ENCODE measurements around the gene ATP1A4.
"Not testable (repeated sequence)": the region's sequence is repeated elsewhere in the genome, so short reads cannot be mapped to it uniquely, and the experiment has no call there.

Gene ATP1A4

DNA sequence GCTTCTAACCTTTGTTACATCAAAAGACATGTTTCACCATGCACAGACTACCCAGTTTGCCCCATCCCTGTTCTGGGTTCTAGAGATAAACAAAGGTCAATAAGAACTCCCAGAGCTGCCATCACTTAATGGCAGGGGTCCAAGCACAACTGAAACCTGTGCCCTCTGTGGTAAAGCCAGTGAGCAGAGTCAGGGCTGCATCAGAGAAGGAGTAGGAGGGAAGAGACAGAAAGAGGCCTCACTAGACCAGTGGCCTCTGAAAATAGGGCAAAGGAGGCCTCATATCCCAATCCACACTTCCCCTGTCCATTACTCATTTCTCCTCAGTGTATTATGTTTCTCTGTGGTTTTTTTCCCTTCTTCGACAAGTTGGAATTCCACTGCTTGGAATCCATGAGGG is 25.7 kb upstream of the ATP1A4 start:
- CTCF ChIA-PET = interaction anchor here (0.9 to 4.4 kb wide), 6 partner anchors 9 to 95 kb away, joined by 3 to 23 read pairs (median 5); no protein-coding TSS in a partner anchor

DNA sequence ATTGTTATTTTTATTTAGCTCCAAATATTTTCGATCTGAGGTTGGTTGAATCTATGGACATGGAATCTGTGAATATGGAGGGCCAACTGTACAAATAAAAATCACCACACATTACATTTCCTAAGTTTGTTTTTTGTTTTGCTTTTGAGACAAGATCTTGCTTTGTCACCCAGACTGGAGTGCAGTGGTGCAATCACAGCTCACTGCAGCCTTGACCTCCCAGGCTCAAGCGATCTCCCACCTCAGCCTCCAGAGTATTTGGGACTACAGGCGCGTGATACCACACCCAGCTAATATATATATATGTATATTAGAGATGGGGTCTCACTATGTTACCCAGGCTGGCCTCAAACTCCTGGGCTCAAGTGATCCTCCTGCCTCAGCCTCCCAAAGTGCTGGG is 25.1 kb upstream of the ATP1A4 start:
- DNase-seq (ENCODE audit: low read depth, low spot score); H3K4me3 ChIP-seq (ENCODE audit: low read depth, low read length); POLR2A ChIA-PET: not testable (repeated sequence)
- CTCF ChIA-PET = interaction anchor here (0.9 to 4.4 kb wide), 5 partner anchors 9 to 94 kb away, joined by 3 to 23 read pairs (median 5); no protein-coding TSS in a partner anchor

More for the DNA sequence above, 25.7 kb upstream of the ATP1A4 start:
- DNase-seq (ENCODE audit: low read depth, low spot score) = no peak
- TF ChIP-seq, protein P1, sequence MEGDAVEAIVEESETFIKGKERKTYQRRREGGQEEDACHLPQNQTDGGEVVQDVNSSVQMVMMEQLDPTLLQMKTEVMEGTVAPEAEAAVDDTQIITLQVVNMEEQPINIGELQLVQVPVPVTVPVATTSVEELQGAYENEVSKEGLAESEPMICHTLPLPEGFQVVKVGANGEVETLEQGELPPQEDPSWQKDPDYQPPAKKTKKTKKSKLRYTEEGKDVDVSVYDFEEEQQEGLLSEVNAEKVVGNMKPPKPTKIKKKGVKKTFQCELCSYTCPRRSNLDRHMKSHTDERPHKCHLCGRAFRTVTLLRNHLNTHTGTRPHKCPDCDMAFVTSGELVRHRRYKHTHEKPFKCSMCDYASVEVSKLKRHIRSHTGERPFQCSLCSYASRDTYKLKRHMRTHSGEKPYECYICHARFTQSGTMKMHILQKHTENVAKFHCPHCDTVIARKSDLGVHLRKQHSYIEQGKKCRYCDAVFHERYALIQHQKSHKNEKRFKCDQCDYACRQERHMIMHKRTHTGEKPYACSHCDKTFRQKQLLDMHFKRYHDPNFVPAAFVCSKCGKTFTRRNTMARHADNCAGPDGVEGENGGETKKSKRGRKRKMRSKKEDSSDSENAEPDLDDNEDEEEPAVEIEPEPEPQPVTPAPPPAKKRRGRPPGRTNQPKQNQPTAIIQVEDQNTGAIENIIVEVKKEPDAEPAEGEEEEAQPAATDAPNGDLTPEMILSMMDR (IDR thresholded peaks at IDR 0.05; ENCODE audit: insufficient read depth, low read length, missing control alignments) = no peak
- no peak overlapping the region for H3K4me3 ChIP-seq (ENCODE audit: low read depth, low read length)
- POLR2A ChIA-PET = no interaction called here

GRCh38 chr1:160127381-160127780 is 24.0 kb upstream of the ATP1A4 start:
- POLR2A ChIA-PET = no interaction called here
- no peak for DNase-seq (ENCODE audit: low read depth, low spot score)
- TF ChIP-seq, protein P1 (IDR thresholded peaks at IDR 0.05; ENCODE audit: insufficient read depth, low read length, missing control alignments) = no peak
- H3K4me3 ChIP-seq (ENCODE audit: low read depth, low read length) = no peak overlapping the region
- CTCF ChIA-PET = interaction anchor here (0.9 to 1.2 kb wide), 4 partner anchors 10 to 91 kb away, joined by 3 to 7 read pairs (median 4); no protein-coding TSS in a partner anchor

GRCh38 chr1:160127865-160128523 is 23.4 kb upstream of the ATP1A4 start:
- DNase-seq (ENCODE audit: low read depth, low spot score) = no peak
- POLR2A ChIA-PET = no interaction called here
- CTCF ChIA-PET = interaction anchor here (0.6 to 1.2 kb wide), 5 partner anchors 11 to 124 kb away, joined by 3 to 7 read pairs (median 4); no protein-coding TSS in a partner anchor
- no peak overlapping the region for H3K4me3 ChIP-seq (ENCODE audit: low read depth, low read length)
- TF ChIP-seq, protein P1 (IDR thresholded peaks at IDR 0.05; ENCODE audit: insufficient read depth, low read length, missing control alignments) = no peak

- DNase-seq (ENCODE audit: low read depth, low spot score) = no peak
- ChIA-PET CTCF (interaction anchor here (1.2 to 2.2 kb wide), 2 partner anchors 28 to 90 kb away, joined by 3 to 8 read pairs; no protein-coding TSS in a partner anchor), POLR2A (no interaction called here)
- TF ChIP-seq, protein P1 (IDR thresholded peaks at IDR 0.05; ENCODE audit: insufficient read depth, low read length, missing control alignments) = no peak
- H3K4me3 ChIP-seq (ENCODE audit: low read depth, low read length) = no peak overlapping the region
Measured at GRCh38 chr1:160128636-160129035, 22.8 kb upstream of the ATP1A4 start.

GRCh38 chr1:160129046-160129445 is 22.4 kb upstream of the ATP1A4 start:
- CTCF ChIA-PET = interaction anchor here (2.2 kb wide), 1 partner anchor 28 kb away, joined by 8 read pairs; no protein-coding TSS in a partner anchor
- no peak overlapping the region for H3K4me3 ChIP-seq (ENCODE audit: low read depth, low read length)
- no peak for DNase-seq (ENCODE audit: low read depth, low spot score)
- TF ChIP-seq, protein P1 (IDR thresholded peaks at IDR 0.05; ENCODE audit: insufficient read depth, low read length, missing control alignments) = no peak
- POLR2A ChIA-PET = no interaction called here

Data from AG04449 (cell line).